Measurements from ENCODE around the gene KCNMA1.

Gene KCNMA1

DNA sequence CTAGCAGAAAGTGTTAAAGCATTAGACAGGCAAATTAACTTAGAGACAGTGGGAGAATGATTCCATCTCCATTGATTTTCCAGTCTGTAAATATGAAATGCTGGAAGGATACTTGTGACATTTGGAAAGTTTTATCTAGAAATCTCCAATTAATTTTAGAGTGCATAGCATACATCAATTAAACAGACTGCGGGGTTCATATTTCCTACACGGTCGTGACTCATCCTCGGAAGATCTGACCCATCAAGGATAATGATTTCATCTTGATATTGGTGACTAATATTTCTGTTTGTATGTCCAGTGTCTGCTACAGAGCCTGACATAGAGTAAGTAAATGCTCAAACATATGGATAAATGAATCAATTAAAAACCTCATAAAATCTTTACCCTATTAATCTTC is 474.9 kb downstream of the KCNMA1 start:
- H3K4me3 ChIP-seq (ENCODE audit: control insufficient read depth, low read depth, low read length): no peak overlapping the region
- DNase-seq (ENCODE audit: low read depth): no peak
- TF ChIP-seq, protein P1, sequence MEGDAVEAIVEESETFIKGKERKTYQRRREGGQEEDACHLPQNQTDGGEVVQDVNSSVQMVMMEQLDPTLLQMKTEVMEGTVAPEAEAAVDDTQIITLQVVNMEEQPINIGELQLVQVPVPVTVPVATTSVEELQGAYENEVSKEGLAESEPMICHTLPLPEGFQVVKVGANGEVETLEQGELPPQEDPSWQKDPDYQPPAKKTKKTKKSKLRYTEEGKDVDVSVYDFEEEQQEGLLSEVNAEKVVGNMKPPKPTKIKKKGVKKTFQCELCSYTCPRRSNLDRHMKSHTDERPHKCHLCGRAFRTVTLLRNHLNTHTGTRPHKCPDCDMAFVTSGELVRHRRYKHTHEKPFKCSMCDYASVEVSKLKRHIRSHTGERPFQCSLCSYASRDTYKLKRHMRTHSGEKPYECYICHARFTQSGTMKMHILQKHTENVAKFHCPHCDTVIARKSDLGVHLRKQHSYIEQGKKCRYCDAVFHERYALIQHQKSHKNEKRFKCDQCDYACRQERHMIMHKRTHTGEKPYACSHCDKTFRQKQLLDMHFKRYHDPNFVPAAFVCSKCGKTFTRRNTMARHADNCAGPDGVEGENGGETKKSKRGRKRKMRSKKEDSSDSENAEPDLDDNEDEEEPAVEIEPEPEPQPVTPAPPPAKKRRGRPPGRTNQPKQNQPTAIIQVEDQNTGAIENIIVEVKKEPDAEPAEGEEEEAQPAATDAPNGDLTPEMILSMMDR (IDR thresholded peaks at IDR 0.05; ENCODE audit: control insufficient read depth, insufficient read depth, low read depth, low read length, missing control alignments): no peak

DNA sequence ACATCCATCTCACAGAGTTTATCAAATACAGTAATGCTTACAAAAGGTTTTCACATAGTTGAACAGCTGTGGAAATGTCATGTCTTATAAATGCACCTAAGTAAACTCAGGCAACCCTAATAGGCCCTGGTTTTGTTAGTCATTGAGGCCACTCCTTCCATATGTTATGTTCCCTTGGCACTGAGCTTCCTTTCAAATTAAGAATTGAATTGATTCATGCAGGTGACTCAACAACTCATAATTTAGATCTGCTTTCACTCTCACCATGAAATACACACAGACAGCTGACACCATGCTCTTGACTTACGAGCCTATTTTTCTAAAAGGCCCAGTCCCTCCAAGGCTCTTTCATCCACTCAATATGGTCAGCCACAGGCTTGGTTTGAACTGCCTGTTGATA is 476.9 kb downstream of the KCNMA1 start:
- TF ChIP-seq, protein P1 (IDR thresholded peaks at IDR 0.05; ENCODE audit: control insufficient read depth, insufficient read depth, low read depth, low read length, missing control alignments): no peak
- no peak overlapping the region for H3K4me3 ChIP-seq (ENCODE audit: control insufficient read depth, low read depth, low read length)
- DNase-seq (ENCODE audit: low read depth): peak; percentile 65

DNA sequence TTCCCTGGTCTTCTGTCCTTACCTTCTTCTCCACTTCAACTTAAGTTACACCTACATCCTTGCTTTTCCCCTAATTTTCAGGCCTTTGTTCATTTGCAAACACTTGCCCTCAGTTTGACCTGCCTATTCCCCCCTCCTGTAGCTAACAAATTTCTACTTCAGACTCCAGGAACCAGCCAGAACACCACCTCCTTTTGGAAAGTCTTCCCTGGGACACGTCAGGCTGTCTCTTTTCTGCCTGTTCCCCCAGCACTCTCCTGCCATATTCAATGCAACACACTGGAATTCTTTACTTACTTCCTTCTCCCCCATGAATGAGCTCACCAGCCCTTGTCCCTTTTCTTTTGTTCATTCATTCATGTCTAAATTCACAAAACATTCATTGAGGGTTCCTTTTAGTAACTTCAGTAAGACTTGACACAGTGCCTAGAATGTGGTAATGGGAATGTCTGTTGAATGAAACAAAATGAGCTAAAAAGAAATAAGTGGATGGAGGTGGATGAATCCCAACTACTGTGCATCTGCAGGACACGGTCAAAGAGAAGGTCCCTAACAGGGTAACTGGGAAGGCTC is 478.0 kb downstream of the KCNMA1 start:
- no peak for DNase-seq (ENCODE audit: low read depth)
- TF ChIP-seq, protein P1 (IDR thresholded peaks at IDR 0.05; ENCODE audit: control insufficient read depth, insufficient read depth, low read depth, low read length, missing control alignments): no peak
- no peak overlapping the region for H3K4me3 ChIP-seq (ENCODE audit: control insufficient read depth, low read depth, low read length)

DNA sequence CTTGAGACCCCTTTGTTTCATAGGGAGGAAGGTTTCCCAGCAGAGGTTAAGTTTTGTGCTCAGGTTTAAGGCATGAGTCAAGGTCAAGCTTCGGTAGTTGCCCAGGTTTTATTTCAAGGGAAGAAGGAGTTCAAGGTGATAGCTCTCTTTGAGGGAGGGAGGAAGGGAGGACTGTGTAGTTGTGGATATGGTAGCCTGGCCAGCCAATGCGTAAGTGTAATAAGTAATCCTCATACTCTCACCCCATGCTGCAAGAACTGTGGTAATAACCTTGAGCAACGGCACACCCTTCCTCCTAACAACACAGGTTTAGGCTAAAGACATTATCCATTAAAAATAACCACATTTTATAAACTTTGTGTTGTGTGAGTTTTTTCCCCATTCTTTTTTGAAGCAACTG is 478.9 kb downstream of the KCNMA1 start:
- no peak for DNase-seq (ENCODE audit: low read depth)
- TF ChIP-seq, protein P1 (IDR thresholded peaks at IDR 0.05; ENCODE audit: control insufficient read depth, insufficient read depth, low read depth, low read length, missing control alignments): no peak
- no peak overlapping the region for H3K4me3 ChIP-seq (ENCODE audit: control insufficient read depth, low read depth, low read length)

DNA sequence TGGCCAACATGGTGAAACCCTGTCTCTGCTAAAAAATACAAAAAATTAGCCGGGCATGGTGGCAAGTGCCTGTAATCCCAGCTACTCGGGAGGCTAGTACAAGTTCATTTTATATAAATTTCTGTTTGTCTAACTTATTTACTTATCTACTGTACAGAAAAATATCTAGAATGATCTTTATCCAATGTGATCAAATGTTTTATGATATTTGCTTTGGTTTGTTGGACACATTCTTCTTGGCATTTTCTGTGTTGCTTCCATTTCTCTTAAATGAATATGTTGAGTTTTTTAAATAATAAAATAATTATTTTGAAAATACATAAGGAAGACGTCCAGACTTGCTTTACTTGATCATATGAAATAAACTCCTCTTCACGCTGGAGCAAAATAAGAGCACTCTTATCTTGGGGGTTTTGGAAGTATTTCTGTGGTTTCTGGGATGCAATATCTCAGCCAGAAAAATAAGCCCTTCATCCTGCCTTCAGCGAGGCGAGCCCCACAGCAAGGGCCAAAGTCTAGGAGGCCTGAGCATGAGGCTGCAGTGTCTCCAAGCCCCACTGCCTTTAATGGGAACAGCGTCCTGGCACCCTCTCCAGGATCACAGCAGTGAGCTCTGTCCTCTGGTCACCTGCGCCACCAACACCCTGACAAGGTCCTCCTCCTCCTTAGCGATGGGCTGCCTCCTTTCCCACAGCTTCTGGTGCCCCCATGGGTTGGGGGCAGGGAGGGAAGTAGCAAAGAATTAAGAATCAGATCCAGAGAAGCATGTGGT is 480.2 kb downstream of the KCNMA1 start:
- no peak for DNase-seq (ENCODE audit: low read depth)
- TF ChIP-seq, protein P1 (IDR thresholded peaks at IDR 0.05; ENCODE audit: control insufficient read depth, insufficient read depth, low read depth, low read length, missing control alignments): no peak
- H3K4me3 ChIP-seq (ENCODE audit: control insufficient read depth, low read depth, low read length): no peak overlapping the region

DNA sequence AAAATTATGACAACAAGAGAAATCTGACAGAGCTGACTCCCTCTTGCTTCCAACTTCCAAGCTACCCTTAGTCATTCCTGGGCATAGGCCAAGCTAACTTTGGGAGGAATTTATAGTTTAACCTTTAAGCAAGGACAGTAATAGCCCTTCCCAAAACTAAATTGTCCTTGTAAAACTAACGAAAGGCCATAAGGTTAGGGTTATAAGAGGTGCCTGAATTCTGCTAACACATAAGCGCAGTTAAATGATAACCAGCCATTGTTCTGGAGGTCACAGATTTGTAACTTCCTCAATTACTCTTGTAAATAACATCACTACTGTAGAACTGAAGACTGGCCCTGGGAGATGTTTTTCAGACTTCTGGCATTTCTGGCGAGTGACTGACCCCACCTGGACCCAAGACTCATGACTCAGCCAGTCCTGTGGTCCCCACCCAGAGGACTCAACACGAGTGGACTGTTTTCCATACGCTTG is 481.2 kb downstream of the KCNMA1 start:
- TF ChIP-seq, protein P1 (IDR thresholded peaks at IDR 0.05; ENCODE audit: control insufficient read depth, insufficient read depth, low read depth, low read length, missing control alignments): no peak
- peak; percentile 46 for DNase-seq (ENCODE audit: low read depth)
- no peak overlapping the region for H3K4me3 ChIP-seq (ENCODE audit: control insufficient read depth, low read depth, low read length)
